A673 (cell line): ENCODE measurements around the gene STX7.

Source experiments
- EZH2 ChIP-seq: fragments of 200-600 bp; sonication (generic); IDR thresholded peaks from 2 replicates; pipeline ENCODE4 v1.6.1; 2017; ENCODE audit warnings: borderline replicate concordance, low read depth, mild to moderate bottlenecking, mixed read lengths, antibody characterized with exemption, low read length; ENCODE audit not compliant: poor library complexity, severe bottlenecking
- TF ChIP-seq, protein P1 (sequence below): fragments of 300-800, 200-600 bp; sonication (generic); conservative IDR thresholded peaks from 2 replicates; pipeline ENCODE4 v1.5.1; 2017; ENCODE audit warnings: low read depth, mild to moderate bottlenecking, antibody characterized with exemption, low read length, moderate library complexity, mixed read lengths

DNA sequence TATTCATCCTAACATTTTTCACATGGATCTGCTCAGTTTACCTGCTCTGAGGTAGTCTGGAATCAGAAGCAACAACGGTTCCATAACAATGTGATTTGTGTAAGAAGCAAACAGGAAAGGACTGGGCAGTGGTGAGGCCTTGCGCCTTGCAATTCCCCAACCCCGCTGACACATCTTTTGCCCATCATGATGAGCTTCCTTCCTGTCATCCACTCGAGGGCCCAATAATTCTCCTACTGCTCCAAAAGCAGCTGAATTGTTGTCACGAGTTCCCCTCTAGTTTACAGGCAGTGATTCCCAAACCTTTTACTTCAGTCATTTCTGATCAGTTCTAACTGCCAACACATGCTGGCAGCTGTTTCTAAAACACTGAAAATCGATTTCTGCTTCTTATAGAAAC is 22.9 kb downstream of the STX7 start:
- TF ChIP-seq EZH2, result no peak
- TF ChIP-seq, protein P1, sequence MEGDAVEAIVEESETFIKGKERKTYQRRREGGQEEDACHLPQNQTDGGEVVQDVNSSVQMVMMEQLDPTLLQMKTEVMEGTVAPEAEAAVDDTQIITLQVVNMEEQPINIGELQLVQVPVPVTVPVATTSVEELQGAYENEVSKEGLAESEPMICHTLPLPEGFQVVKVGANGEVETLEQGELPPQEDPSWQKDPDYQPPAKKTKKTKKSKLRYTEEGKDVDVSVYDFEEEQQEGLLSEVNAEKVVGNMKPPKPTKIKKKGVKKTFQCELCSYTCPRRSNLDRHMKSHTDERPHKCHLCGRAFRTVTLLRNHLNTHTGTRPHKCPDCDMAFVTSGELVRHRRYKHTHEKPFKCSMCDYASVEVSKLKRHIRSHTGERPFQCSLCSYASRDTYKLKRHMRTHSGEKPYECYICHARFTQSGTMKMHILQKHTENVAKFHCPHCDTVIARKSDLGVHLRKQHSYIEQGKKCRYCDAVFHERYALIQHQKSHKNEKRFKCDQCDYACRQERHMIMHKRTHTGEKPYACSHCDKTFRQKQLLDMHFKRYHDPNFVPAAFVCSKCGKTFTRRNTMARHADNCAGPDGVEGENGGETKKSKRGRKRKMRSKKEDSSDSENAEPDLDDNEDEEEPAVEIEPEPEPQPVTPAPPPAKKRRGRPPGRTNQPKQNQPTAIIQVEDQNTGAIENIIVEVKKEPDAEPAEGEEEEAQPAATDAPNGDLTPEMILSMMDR, result no peak
